GM10248 (cell line): ENCODE results near the gene SLC30A3.

Experiments
- CTCF ChIA-PET: fragments of 300-600 bp; sonication (Branson Sonifier 250); formaldehyde crosslinking; extraction: SDS; loops from one replicate; lab custom pipeline; 2021; ENCODE audit warnings: antibody characterized with exemption; lab: Yijun Ruan, JAX
- POLR2A ChIA-PET: fragments of 350-650 bp; sonication (Branson Sonifier 250); formaldehyde crosslinking; extraction: SDS; loops from one replicate; lab custom pipeline; 2020; ENCODE audit warnings: antibody characterized with exemption; lab: Yijun Ruan, JAX
- DNase-seq: peaks from one replicate; pipeline ENCODE4 v3.0.0; 2012; ENCODE audit errors: extremely low spot score
- TF ChIP-seq, protein P1 (sequence below): IDR thresholded peaks from 2 replicates; pipeline ENCODE4 v1.5.1; 2012; ENCODE audit warnings: mild to moderate bottlenecking, low read depth; ENCODE audit errors: extremely low read depth, missing control alignments, control extremely low read depth

SLC30A3 gene

DNA sequence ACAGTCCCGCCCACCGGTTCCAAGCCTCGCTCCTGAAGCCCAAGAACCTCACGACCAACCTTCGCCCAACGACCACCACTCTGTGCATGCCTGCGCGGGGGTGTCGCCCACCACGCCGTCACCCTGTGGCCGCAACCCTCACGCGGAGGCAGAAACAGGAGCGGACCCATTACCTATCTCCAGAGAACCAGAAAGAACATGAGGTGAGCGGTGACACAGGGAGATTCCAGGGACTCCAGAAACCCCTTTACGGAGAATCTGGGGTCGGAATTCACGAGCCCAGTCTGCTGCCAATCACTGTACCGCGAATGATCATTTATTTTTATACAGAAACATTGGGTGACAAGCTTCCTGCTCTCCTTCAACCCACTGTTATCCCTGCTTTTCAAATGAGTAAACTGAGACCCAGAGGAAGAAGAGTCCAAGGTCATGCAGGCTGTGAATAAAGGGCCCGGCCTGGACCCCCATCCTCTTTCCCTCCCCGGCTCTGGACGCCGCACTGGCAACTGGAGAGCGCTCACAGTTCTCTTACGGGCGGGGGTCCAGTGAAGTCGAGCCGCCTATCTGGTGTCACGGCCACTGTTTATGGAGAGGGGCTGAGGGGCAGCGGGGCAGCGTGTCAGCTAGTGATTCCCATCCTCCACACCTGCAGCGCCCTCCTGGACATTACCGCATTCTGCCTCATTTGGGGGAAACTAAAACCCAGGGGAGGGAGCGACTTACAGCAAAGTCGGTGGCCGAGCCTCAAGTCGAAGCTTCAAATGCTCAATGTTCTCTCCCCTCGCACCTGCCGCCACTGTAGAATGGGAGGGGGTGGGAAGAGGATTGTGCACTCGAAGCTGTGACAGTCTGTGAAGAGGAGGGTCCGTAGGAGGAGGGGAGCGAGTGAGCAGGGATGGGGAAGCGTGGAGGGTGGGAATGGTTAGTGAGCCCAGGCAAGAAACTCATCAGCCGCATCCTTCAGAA, 723 bp upstream of the SLC30A3 start:
- CTCF ChIA-PET: interaction anchor here (1.0 to 6.8 kb wide), 5 partner anchors 9 to 167 kb away, joined by 3 to 99 read pairs (median 7); partner anchors contain the start of genes DNAJC5G and TRIM54
- POLR2A ChIA-PET: interaction anchor here (0.6 kb wide), 1 partner anchor 8 kb away, joined by 5 read pairs; no protein-coding TSS in a partner anchor
- TF ChIP-seq, protein P1, sequence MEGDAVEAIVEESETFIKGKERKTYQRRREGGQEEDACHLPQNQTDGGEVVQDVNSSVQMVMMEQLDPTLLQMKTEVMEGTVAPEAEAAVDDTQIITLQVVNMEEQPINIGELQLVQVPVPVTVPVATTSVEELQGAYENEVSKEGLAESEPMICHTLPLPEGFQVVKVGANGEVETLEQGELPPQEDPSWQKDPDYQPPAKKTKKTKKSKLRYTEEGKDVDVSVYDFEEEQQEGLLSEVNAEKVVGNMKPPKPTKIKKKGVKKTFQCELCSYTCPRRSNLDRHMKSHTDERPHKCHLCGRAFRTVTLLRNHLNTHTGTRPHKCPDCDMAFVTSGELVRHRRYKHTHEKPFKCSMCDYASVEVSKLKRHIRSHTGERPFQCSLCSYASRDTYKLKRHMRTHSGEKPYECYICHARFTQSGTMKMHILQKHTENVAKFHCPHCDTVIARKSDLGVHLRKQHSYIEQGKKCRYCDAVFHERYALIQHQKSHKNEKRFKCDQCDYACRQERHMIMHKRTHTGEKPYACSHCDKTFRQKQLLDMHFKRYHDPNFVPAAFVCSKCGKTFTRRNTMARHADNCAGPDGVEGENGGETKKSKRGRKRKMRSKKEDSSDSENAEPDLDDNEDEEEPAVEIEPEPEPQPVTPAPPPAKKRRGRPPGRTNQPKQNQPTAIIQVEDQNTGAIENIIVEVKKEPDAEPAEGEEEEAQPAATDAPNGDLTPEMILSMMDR: no peak
- DNase-seq: no peak

DNA sequence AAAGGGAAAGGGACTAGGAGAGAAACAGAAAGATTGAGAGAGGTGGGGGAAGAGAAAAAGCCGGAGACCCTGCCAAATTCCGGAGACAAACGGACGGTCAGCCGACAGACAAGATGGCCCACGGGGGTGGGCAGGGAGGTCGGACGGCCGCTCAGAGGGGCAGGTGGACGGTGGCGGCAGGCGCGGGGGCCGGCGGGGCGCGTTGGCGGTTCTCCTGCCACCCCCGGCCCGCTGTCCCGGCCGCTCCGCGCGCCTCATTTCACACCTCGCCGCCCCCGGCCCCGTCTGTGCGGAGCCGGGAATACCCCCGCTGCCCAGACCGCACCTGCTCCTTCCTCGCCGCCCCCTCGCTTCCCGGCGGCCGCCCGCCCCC, 935 bp downstream of the SLC30A3 start:
- ChIA-PET CTCF (interaction anchor here (6.8 kb wide), 1 partner anchor 18 kb away, joined by 99 read pairs; the partner anchor contains the start of genes DNAJC5G and TRIM54), POLR2A (no interaction called here)
- DNase-seq: no peak
- TF ChIP-seq, protein P1: no peak

DNA sequence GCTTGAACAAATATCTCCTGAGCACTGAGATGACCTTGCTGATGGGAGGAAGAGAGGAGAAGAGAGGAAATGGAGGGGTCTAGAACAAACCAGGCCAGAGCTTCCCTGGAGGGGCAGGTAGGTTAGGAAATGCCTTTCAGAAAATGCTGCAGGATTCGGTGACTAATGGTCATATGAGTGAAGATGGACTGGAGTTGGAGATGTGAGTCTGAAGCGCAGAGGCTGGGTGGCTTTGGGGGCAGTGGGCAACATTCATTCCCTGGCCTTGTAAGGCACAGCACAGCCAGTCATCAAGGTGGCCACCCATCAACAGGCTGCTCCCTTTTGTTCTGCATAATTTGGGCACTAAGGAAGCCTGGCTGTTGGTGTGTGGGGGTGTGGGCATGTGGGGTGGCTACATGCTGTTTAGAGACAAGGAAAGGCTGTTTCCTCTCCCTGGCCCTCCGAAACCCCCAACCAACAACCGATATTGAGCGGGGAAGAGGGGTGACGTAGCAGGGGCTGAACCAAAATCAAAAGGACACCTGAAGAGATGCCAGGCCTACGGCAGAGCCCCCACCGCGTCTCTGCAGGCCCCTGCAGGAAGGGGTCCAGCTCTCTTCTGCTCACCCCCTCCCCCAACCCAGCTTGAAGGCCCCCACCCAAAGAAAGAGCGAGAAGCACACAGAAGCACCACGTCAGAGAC, 1.5 kb downstream of the SLC30A3 start:
- CTCF ChIA-PET: interaction anchor here (6.8 kb wide), 1 partner anchor 19 kb away, joined by 99 read pairs; the partner anchor contains the start of genes DNAJC5G and TRIM54
- POLR2A ChIA-PET: no interaction called here
- TF ChIP-seq, protein P1: no peak
- no peak for DNase-seq

DNA sequence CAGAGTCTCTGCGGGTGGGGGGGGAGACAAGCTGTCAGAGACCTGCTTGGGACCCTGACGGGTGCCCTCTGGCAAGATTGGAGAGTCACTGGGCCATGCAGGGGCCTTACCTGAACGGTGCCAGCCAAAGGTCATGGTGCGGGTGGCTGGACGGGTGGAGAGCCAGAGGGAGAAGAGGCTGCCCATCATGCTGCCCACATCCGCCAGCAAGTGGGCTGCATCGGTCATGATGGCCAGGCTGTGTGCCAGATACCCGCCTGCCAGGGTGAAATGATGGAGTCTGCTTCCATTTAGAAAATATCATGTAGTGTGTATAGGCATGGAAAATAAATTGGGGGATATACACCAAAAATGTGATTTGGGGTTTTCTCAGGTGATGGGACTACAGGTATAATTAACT, 4.8 kb downstream of the SLC30A3 start:
- ChIA-PET POLR2A (no interaction called here), CTCF (interaction anchor here (1.6 kb wide), 1 partner anchor 9 kb away, joined by 3 read pairs; no protein-coding TSS in a partner anchor)
- no peak for DNase-seq
- TF ChIP-seq, protein P1: no peak

DNA sequence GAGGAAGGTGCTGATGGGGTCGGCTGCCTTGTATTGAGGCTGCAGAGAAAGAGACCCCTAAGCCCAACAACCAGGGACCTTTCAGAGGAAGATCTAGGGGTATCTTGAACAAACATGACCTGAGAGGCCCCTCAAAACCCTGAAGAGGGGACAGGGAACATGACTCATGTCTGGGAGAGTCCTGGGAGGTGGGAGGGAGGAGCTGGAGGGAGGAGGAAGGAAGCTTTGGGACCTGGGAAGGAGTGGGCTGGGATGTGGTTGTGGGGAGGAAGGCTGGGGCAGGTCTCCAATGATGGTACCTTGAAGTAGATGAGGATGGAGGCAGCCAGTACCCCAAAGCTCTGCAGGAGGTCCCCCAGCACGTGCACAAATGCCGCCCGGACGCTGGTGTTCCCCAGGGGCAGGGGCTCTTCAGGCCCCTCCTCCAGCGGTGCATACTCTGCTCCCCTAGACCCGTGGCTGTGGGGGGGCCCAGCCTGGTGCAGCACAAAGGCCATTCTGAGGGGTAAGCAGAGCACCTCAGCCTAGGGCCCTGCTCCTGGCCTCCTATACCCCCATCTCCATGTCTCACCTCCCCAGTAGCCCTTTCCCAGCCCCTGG, 5.9 kb downstream of the SLC30A3 start:
- TF ChIP-seq, protein P1: no peak
- ChIA-PET CTCF (interaction anchor here (0.7 to 3.5 kb wide), 3 partner anchors 8 to 46 kb away, joined by 3 to 13 read pairs (median 4); no protein-coding TSS in a partner anchor), POLR2A (no interaction called here)
- DNase-seq: no peak

DNA sequence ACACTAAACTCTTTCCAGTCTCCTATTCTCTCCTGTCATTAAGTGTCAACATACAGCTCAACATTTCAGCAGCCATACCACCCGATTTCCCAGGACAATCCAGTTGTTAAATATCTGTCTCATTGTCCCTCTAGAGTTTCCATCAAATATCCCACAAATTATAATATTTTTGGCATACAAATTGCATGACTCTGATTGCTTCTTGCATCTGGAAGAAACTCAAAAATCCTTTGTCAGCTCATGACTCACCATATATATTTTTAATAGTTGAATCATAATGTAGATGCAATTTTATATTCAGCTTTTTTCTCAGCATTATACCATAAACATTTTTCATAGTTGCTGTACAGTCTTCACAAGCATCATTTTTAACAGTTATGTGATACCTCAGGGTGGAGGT, 7.2 kb downstream of the SLC30A3 start:
- POLR2A ChIA-PET: no interaction called here
- no peak for DNase-seq
- CTCF ChIA-PET: interaction anchor here (1.2 to 3.5 kb wide), 3 partner anchors 10 to 35 kb away, joined by 3 to 13 read pairs (median 4); no protein-coding TSS in a partner anchor
- TF ChIP-seq, protein P1: no peak
